Lower lobe of right lung (tissue), 2 donors: Measurements from ENCODE around the gene PEF1. TPM values are rescaled to one million over a fixed set of nuclear protein-coding genes. Genes with fewer than 3 reads are reported as not detected.

Experiments
- ATAC-seq, 2 donors: fragments of 200-7000 bp; cut with Tn5 transposase; one replicate each; pipeline ENCODE4 v1.9.1; 2020 to 2022; ENCODE audit warnings: mild to moderate bottlenecking in 2 of 2, moderate library complexity in 2 of 2
- DNase-seq: peaks from one replicate; pipeline ENCODE4 v3.0.0-alpha.2; 2020
- H3K27ac ChIP-seq: fragments of 200-600 bp; one replicate; pipeline ENCODE4 v1.8.0; 2022
- H3K27me3 ChIP-seq: fragments of 200-600 bp; one replicate; pipeline ENCODE4 v1.8.0; 2022; ENCODE audit warnings: low read depth
- H3K36me3 ChIP-seq: fragments of 200-600 bp; one replicate; pipeline ENCODE4 v1.8.0; 2022; ENCODE audit warnings: mild to moderate bottlenecking
- H3K4me1 ChIP-seq: fragments of 200-600 bp; one replicate; pipeline ENCODE4 v1.8.0; 2022
- H3K4me3 ChIP-seq: fragments of 200-600 bp; one replicate; pipeline ENCODE4 v1.8.0; 2022; ENCODE audit warnings: mild to moderate bottlenecking
- H3K9me3 ChIP-seq: fragments of 200-600 bp; one replicate; pipeline ENCODE4 v1.8.0; 2022
- intact Hi-C: fragments of 100-400 bp; cut with DNase I; formaldehyde crosslinking; loops from one replicate; pipeline ENCODE4 v1.11.0; 2022
- total RNA-seq: library from RNA; stranded (reverse); fragmentation: NEBNext Ultra II Directional; extraction: Animal tissue kit (Norgen Biotek cat#: 25700); gene quantifications from one replicate; pipeline ENCODE4 v1.2.1, GENCODE V29; 2021
- TF ChIP-seq, protein P1 (sequence below): fragments of 200-600 bp; IDR thresholded peaks from one replicate; pipeline ENCODE4 v1.8.0; 2022; ENCODE audit warnings: antibody characterized with exemption, mild to moderate bottlenecking
- donor health status: DM: no; HTN: yes; CAD: no; lungs with severe emphysema.

PEF1 gene
- total RNA-seq, 1 donor from 2014 or later: 61.6 TPM

DNA sequence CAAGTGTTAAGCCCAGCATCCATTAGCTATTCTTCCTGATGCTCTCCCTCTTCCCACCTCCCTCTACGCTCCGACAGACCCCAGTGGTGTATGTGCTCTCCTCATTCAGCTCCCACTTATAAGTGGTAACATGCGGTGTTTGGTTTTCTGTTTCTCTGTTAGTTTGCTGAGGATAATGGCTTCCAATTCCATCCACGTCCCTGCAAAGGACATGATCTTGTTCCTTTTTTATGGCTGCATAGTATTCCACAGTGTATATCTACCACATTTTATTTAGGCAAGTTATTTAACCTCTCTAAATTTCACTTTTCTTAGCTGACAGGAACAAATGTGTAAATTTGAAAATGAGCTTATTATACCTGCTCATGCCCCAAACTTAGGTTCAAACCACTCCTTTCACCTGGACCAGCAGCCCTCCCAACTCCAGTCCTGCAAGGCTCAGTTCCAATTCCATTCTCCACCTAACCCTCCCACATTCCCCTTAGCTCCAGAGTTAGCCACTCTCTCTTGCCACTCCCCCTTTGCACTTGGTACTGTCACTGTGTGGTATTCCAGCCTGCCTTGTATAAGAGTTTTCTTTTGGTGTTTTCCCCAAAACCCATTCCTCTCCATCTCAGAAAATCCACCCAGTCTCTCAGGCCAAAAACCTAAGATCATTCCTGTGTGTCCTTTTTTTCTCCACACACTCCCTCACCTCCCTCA, 1.7 kb upstream of the PEF1 start:
- no peaks in the 10 kb centered on the region for H3K36me3 ChIP-seq
- ATAC-seq: no peak
- H3K4me1 ChIP-seq: peaks cover 29% of the 10 kb centered on the region
- H3K27ac ChIP-seq: no peak overlapping the region
- TF ChIP-seq, protein P1, sequence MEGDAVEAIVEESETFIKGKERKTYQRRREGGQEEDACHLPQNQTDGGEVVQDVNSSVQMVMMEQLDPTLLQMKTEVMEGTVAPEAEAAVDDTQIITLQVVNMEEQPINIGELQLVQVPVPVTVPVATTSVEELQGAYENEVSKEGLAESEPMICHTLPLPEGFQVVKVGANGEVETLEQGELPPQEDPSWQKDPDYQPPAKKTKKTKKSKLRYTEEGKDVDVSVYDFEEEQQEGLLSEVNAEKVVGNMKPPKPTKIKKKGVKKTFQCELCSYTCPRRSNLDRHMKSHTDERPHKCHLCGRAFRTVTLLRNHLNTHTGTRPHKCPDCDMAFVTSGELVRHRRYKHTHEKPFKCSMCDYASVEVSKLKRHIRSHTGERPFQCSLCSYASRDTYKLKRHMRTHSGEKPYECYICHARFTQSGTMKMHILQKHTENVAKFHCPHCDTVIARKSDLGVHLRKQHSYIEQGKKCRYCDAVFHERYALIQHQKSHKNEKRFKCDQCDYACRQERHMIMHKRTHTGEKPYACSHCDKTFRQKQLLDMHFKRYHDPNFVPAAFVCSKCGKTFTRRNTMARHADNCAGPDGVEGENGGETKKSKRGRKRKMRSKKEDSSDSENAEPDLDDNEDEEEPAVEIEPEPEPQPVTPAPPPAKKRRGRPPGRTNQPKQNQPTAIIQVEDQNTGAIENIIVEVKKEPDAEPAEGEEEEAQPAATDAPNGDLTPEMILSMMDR: no peak
- no peak for DNase-seq
- H3K27me3 ChIP-seq: no peaks in the 10 kb centered on the region
- intact Hi-C loops: no loop called here
- H3K9me3 ChIP-seq: no peaks in the 10 kb centered on the region
- H3K4me3 ChIP-seq: no peak overlapping the region

DNA sequence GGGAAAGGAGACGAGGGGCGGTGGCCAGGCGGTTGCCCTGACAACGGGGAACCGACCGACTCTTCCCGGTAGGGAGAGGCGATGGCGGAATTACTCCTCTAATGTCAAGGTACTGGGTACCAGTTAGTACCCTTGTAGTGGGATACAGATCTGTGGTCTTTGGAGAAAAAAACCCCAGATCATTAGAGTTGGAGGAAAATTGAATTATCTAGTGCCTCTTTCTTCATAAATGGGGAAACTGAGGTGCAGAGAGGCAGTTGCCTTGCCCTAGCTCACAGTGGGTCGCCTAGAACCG, 545 bp upstream of the PEF1 start:
- Histone ChIP-seq H3K27ac (peak overlapping the region; percentile 100), H3K27me3 (no peaks in the 10 kb centered on the region), H3K9me3 (no peaks in the 10 kb centered on the region), H3K4me3 (peak overlapping the region; percentile 88), H3K36me3 (no peaks in the 10 kb centered on the region), H3K4me1 (peaks cover 41% of the 10 kb centered on the region)
- ATAC-seq (no peak), DNase-seq (no peak)
- intact Hi-C loops: no loop called here
- TF ChIP-seq, protein P1: no peak

DNA sequence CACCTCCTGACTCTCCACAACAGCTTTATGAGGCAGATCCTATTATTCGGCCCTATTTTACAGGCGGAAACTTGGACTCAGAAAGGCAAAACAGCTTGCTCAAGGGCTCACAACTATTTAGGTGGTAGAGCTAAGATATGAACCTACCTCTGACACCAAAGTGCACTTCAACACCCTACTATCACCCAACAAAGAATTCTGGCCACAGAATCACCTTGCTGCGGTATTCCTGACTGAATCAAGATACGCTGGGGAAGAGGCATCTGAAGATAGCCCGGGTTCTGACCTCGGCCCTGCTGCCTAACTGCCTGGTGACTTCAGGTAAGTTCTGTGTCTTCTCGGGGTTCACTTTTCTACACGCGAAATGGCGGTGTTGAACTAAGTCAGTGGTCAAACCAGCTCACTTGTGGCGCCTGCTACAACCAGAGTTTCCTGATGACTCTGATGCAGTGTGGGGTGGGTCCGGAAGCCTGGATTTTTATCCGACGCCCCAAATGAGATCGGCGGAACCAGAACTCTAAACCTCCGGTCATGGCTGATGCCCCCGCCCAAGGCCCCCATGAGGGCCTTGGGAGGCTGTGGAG, 608 bp downstream of the PEF1 start:
- TF ChIP-seq, protein P1: no peak
- Histone ChIP-seq H3K36me3 (no peaks in the 10 kb centered on the region), H3K27me3 (no peaks in the 10 kb centered on the region), H3K4me3 (peak overlapping the region; percentile 88), H3K27ac (peak overlapping the region; percentile 100), H3K9me3 (no peaks in the 10 kb centered on the region), H3K4me1 (peaks cover 53% of the 10 kb centered on the region)
- ATAC-seq (no peak), DNase-seq (no peak)
- intact Hi-C loops: no loop called here

DNA sequence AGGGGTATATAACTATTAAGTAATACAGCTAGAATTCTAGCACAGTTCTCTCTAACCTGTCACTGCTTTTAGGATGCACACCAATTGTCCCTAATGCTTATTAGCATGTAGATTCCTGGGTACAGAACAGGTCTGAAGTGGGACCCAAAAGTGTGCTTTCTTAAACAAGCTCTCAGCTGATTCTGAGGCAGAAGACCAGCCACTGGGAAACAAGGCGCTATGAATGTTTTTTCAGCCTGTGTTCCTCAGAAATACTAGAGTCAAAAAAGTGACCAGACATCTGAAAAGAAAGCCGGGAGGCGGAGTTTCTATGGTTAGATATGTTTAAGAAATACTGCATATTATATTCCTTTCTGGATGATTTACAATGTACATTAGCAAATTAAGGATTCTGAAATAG, 1.8 kb downstream of the PEF1 start:
- peaks cover 64% of the 10 kb centered on the region for H3K4me1 ChIP-seq
- H3K27ac ChIP-seq: no peak overlapping the region

GRCh38 chr1:31642366-31642765, 2.3 kb downstream of the PEF1 start:
- peaks cover 68% of the 10 kb centered on the region for H3K4me1 ChIP-seq
- H3K27me3 ChIP-seq: no peaks in the 10 kb centered on the region
- H3K36me3 ChIP-seq: no peaks in the 10 kb centered on the region
- H3K27ac ChIP-seq: no peak overlapping the region
- TF ChIP-seq, protein P1: no peak
- ATAC-seq: no peak
- intact Hi-C loops: no loop called here
- H3K9me3 ChIP-seq: no peaks in the 10 kb centered on the region
- no peak overlapping the region for H3K4me3 ChIP-seq
- no peak for DNase-seq

More for the DNA sequence above, 1.8 kb downstream of the PEF1 start:
- intact Hi-C loops: no loop called here
- H3K9me3 ChIP-seq: no peaks in the 10 kb centered on the region
- H3K4me3 ChIP-seq: no peak overlapping the region
- DNase-seq (no peak), ATAC-seq (no peak)
- no peaks in the 10 kb centered on the region for H3K27me3 ChIP-seq
- H3K36me3 ChIP-seq: no peaks in the 10 kb centered on the region
- TF ChIP-seq, protein P1: no peak
